GM12873 (cell line): ENCODE measurements around the gene TOP3B.

Experiments
- TF ChIP-seq, protein P1 (sequence below): IDR thresholded peaks from 2 replicates; pipeline ENCODE4 v1.5.1; 2012; ENCODE audit warnings: low read depth, mild to moderate bottlenecking, moderate library complexity, low read length, control low read depth; ENCODE audit not compliant: insufficient read depth; ENCODE audit errors: missing control alignments

Gene TOP3B

GRCh38 chr22:21975854-21976345 lies 6.7 kb downstream of the TOP3B start:
- TF ChIP-seq, protein P1, sequence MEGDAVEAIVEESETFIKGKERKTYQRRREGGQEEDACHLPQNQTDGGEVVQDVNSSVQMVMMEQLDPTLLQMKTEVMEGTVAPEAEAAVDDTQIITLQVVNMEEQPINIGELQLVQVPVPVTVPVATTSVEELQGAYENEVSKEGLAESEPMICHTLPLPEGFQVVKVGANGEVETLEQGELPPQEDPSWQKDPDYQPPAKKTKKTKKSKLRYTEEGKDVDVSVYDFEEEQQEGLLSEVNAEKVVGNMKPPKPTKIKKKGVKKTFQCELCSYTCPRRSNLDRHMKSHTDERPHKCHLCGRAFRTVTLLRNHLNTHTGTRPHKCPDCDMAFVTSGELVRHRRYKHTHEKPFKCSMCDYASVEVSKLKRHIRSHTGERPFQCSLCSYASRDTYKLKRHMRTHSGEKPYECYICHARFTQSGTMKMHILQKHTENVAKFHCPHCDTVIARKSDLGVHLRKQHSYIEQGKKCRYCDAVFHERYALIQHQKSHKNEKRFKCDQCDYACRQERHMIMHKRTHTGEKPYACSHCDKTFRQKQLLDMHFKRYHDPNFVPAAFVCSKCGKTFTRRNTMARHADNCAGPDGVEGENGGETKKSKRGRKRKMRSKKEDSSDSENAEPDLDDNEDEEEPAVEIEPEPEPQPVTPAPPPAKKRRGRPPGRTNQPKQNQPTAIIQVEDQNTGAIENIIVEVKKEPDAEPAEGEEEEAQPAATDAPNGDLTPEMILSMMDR: no peak

- TF ChIP-seq, protein P1: no peak
Observed at GRCh38 chr22:21975273-21975672, 7.3 kb downstream of the TOP3B start.

- TF ChIP-seq, protein P1: no peak
Observed at GRCh38 chr22:21974058-21974649, 8.4 kb downstream of the TOP3B start.

GRCh38 chr22:21972806-21973205 lies 9.8 kb downstream of the TOP3B start:
- TF ChIP-seq, protein P1: no peak

DNA sequence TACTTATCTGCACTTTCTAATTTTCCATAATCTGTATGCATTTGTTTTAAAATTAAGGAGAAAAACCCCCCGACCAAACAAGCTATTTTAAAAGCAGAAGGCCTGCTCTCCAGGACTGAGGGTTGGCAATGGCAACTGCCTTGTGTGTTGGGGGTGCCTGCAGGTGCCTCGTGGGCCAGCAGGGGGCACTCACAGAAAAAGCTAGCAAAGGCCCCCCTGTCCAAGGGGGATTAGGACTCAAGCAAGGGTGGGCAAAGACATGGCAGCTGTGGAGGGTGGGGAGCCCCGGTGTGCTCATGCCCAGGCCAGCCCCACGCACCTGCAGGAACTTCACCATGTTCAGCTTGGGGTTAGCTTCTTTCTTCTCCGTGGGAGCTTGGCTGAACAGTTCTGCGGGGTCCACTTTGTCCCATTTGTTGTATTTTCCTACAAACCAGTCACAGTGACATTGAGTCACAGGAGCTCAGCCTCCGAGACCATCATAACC lies 10.3 kb downstream of the TOP3B start:
- TF ChIP-seq, protein P1: peak; percentile 94

DNA sequence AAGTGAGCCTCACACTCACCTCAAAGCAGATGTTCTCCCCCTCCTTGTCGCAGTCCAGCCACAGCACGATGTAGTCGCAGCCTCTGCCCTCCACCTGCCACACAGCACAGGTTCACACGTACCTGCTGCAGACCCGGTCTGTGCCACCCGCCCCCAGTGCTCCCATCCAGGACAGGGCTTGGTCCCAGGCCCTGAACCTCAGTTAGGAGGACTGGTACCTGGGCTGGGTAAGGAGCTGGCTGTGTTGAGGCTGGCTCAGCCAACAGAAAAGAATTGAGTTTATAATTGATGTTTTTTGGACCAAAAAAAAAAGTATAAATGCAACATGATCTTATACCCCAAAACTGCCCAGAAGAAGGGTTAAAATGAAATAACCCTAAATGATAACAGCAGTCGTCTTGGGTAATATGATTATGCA lies 10.7 kb downstream of the TOP3B start:
- TF ChIP-seq, protein P1: no peak

GRCh38 chr22:21970800-21971617 lies 11.6 kb downstream of the TOP3B start:
- TF ChIP-seq, protein P1: no peak
